DOHH2 (cell line): ENCODE measurements around the gene TMEM231.

Experiments used
- CTCF ChIP-seq: fragments of 200-600 bp; sonication (generic); IDR thresholded peaks from one replicate; pipeline ENCODE4 v1.5.1; 2014; ENCODE audit warnings: antibody characterized with exemption, mild to moderate bottlenecking, low read depth, low read length; ENCODE audit not compliant: poor library complexity, severe bottlenecking
- EZH2phosphoT487 ChIP-seq: fragments of 200-600 bp; sonication (generic); IDR thresholded peaks from 2 replicates; pipeline ENCODE4 v1.6.1; 2017; ENCODE audit warnings: borderline replicate concordance, mild to moderate bottlenecking, antibody characterized with exemption, low read length, moderate library complexity, mixed read lengths

- TF ChIP-seq CTCF (no peak), EZH2phosphoT487 (no peak)
Measured at GRCh38 chr16:75494661-75495075, 61.4 kb downstream of the TMEM231 start.
